ENCODE data around the gene NEMP1. TPM values are rescaled to one million over a fixed set of nuclear protein-coding genes. Genes with fewer than 3 reads are reported as not detected.
"Not testable (repeated sequence)": the region's sequence is repeated elsewhere in the genome, so short reads cannot be mapped to it uniquely, and the experiment has no call there.

Gene NEMP1
- total RNA-seq, 2 donors from 2014 or later = 8.8 to 12.4 TPM

- not testable (repeated sequence) for DNase-seq (ENCODE audit: low spot score)
- intact Hi-C loops (cut with DNase I) = loop anchor here in 1 of 2 donors (5.0 kb wide), 1 partner anchor 103 kb away; no protein-coding TSS in a partner anchor
Observed at GRCh38 chr12:57073566-57074450, 4.8 kb downstream of the NEMP1 start.

GRCh38 chr12:57072661-57073060 lies 5.9 kb downstream of the NEMP1 start:
- intact Hi-C loops (cut with DNase I) = loop anchor here in 1 of 2 donors (5.0 kb wide), 1 partner anchor 105 kb away; no protein-coding TSS in a partner anchor
- DNase-seq (ENCODE audit: low spot score) = no peak

- intact Hi-C loops (cut with DNase I) = loop anchor here (5.0 to 10.0 kb wide), 3 partner anchors 43 to 312 kb away; partner anchors contain the start of gene STAT6 (in 2 of the 2)
- no peak for DNase-seq (ENCODE audit: low spot score)
Observed at GRCh38 chr12:57069523-57069922, 9.1 kb downstream of the NEMP1 start.

- intact Hi-C loops (cut with DNase I) = loop anchor here (5.0 to 10.0 kb wide), 3 partner anchors 46 to 309 kb away; partner anchors contain the start of gene STAT6 (in 2 of the 2)
- no peak for DNase-seq (ENCODE audit: low spot score)
Observed at GRCh38 chr12:57066245-57066644, 12.3 kb downstream of the NEMP1 start.

- DNase-seq (ENCODE audit: low spot score) = no peak
- intact Hi-C loops (cut with DNase I) = loop anchor here (5.0 to 10.0 kb wide), 2 partner anchors 51 to 57 kb away; partner anchors contain the start of genes STAT6 (in 1 of the 2) and ZBTB39 (in 1 of the 2)
Observed at GRCh38 chr12:57063991-57064685, 14.5 kb downstream of the NEMP1 start.

GRCh38 chr12:57058454-57058853 lies 20.1 kb downstream of the NEMP1 start:
- DNase-seq (ENCODE audit: low spot score) = no peak
- intact Hi-C loops (cut with DNase I) = no loop called here

- intact Hi-C loops (cut with DNase I) = no loop called here
- no peak for DNase-seq (ENCODE audit: low spot score)
Observed at GRCh38 chr12:57057067-57057751, 21.4 kb downstream of the NEMP1 start.

GRCh38 chr12:57055824-57056223 lies 22.8 kb downstream of the NEMP1 start:
- intact Hi-C loops (cut with DNase I) = no loop called here
- DNase-seq (ENCODE audit: low spot score) = no peak

GRCh38 chr12:57053901-57054300 lies 24.7 kb downstream of the NEMP1 start:
- intact Hi-C loops (cut with DNase I); DNase-seq (ENCODE audit: low spot score): not testable (repeated sequence)

GRCh38 chr12:57053146-57053545 lies 25.4 kb downstream of the NEMP1 start:
- intact Hi-C loops (cut with DNase I); DNase-seq (ENCODE audit: low spot score): not testable (repeated sequence)

- no peak for DNase-seq (ENCODE audit: low spot score)
- intact Hi-C loops (cut with DNase I) = no loop called here
Observed at GRCh38 chr12:57051011-57051410, 27.6 kb downstream of the NEMP1 start.

- intact Hi-C loops (cut with DNase I) = no loop called here
- DNase-seq (ENCODE audit: low spot score) = no peak
Observed at GRCh38 chr12:57049890-57050289, 28.7 kb downstream of the NEMP1 start, which contains the start of gene MYO1A. Gene MYO1A (minus strand): TSS chr12:57050129. CDS start chr12:57048323, 1,806 bp downstream.

GRCh38 chr12:57049119-57049446 lies 29.5 kb downstream of the NEMP1 start:
- no peak for DNase-seq (ENCODE audit: low spot score)
- intact Hi-C loops (cut with DNase I) = no loop called here

- intact Hi-C loops (cut with DNase I) = no loop called here
- no peak for DNase-seq (ENCODE audit: low spot score)
Observed at GRCh38 chr12:57048423-57049118, 30.0 kb downstream of the NEMP1 start.

GRCh38 chr12:57047981-57048380 lies 30.6 kb downstream of the NEMP1 start:
- intact Hi-C loops (cut with DNase I) = no loop called here

GRCh38 chr12:57046947-57047890 lies 31.4 kb downstream of the NEMP1 start:
- intact Hi-C loops (cut with DNase I) = no loop called here
- DNase-seq (ENCODE audit: low spot score) = no peak

More at GRCh38 chr12:57047981-57048380, 30.6 kb downstream of the NEMP1 start:
- no peak for DNase-seq (ENCODE audit: low spot score)

- intact Hi-C loops (cut with DNase I) = no loop called here
- no peak for DNase-seq (ENCODE audit: low spot score)
Observed at GRCh38 chr12:57046086-57046791, 32.4 kb downstream of the NEMP1 start.
